ENCODE measurements around the gene WDCP.
A peak's percentile ranks its signal among the peaks of the same experiment; 100 is the strongest.

Gene WDCP

DNA sequence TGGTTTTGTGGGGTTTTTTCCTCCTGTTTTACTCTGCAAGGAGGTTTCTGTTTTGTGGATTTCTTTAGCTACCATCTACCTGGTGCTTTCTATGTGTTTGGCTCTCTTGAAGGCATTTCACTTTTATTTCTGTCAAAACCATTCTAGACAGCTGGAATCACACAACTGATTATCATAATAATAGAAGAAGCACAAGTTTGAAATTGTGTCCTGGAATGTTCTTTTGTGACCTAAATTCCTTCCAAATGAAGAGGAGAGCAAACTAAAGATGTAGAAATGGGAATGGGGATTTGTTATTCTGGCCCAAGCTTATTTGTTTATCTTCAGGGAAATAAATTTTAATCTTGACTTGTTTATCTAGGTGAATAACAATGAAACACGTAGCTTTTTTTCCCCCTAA is 54.3 kb downstream of the WDCP start:
- no peak for DNase-seq

GRCh38 chr2:23988371-23988770 is 58.8 kb downstream of the WDCP start:
- peak in 1 of 5 donors; percentile 7 for DNase-seq

Data from T-helper 1 cell (primary cell).